Measurements from ENCODE around the gene EFNB3. TPM values are rescaled to one million over a fixed set of nuclear protein-coding genes. Genes with fewer than 3 reads are reported as not detected.

EFNB3 gene
- total RNA-seq, 2 donors from 2014 or later = not detected

GRCh38 chr17:7740481-7741001 is 35.5 kb downstream of the EFNB3 start:
- Mint-ChIP-seq H3K9me3 (no peaks in the 10 kb centered on the region), H3K36me3 (no peaks in the 10 kb centered on the region), H3K27ac (no peak overlapping the region)
- no peak for ATAC-seq
- no peak for DNase-seq (ENCODE audit: low spot score in 2 of 2)

- no peaks in the 10 kb centered on the region for H3K36me3 Mint-ChIP-seq
- no peaks in the 10 kb centered on the region for H3K9me3 Mint-ChIP-seq
- no peak for DNase-seq (ENCODE audit: low spot score in 2 of 2)
- no peak for ATAC-seq
- no peak overlapping the region for H3K27ac Mint-ChIP-seq
Measured at GRCh38 chr17:7742729-7743128, 37.7 kb downstream of the EFNB3 start.

- H3K9me3 Mint-ChIP-seq = no peaks in the 10 kb centered on the region
- ATAC-seq (no peak), DNase-seq (ENCODE audit: low spot score in 2 of 2) (no peak)
- H3K36me3 Mint-ChIP-seq = no peaks in the 10 kb centered on the region
- H3K27ac Mint-ChIP-seq = no peak overlapping the region
Measured at GRCh38 chr17:7744416-7744815, 39.4 kb downstream of the EFNB3 start.

- no peak overlapping the region for H3K27ac Mint-ChIP-seq
- DNase-seq (ENCODE audit: low spot score in 2 of 2) (no peak), ATAC-seq (no peak)
- no peaks in the 10 kb centered on the region for H3K9me3 Mint-ChIP-seq
- H3K36me3 Mint-ChIP-seq = no peaks in the 10 kb centered on the region
Measured at GRCh38 chr17:7745748-7746470, 40.9 kb downstream of the EFNB3 start.

- Mint-ChIP-seq H3K27ac (no peak overlapping the region), H3K9me3 (no peaks in the 10 kb centered on the region), H3K36me3 (no peaks in the 10 kb centered on the region)
- no peak for DNase-seq (ENCODE audit: low spot score in 2 of 2)
- ATAC-seq = no peak
Measured at GRCh38 chr17:7747635-7748071, 42.7 kb downstream of the EFNB3 start.

- H3K36me3 Mint-ChIP-seq = no peaks in the 10 kb centered on the region
- H3K27ac Mint-ChIP-seq = no peak overlapping the region
- H3K9me3 Mint-ChIP-seq = no peaks in the 10 kb centered on the region
- ATAC-seq = no peak
- no peak for DNase-seq (ENCODE audit: low spot score in 2 of 2)
Measured at GRCh38 chr17:7748076-7748775, 43.2 kb downstream of the EFNB3 start.

GRCh38 chr17:7750321-7750821 is 45.4 kb downstream of the EFNB3 start:
- Mint-ChIP-seq H3K9me3 (no peaks in the 10 kb centered on the region), H3K27ac (no peak overlapping the region), H3K36me3 (no peaks in the 10 kb centered on the region)
- ATAC-seq (no peak), DNase-seq (ENCODE audit: low spot score in 2 of 2) (no peak)

- Mint-ChIP-seq H3K36me3 (no peaks in the 10 kb centered on the region), H3K27ac (no peak overlapping the region), H3K9me3 (no peaks in the 10 kb centered on the region)
- DNase-seq (ENCODE audit: low spot score in 2 of 2) (no peak), ATAC-seq (no peak)
Measured at GRCh38 chr17:7754656-7755055, 49.7 kb downstream of the EFNB3 start.

- ATAC-seq (no peak), DNase-seq (ENCODE audit: low spot score in 2 of 2) (no peak)
- H3K36me3 Mint-ChIP-seq = no peaks in the 10 kb centered on the region
- no peak overlapping the region for H3K27ac Mint-ChIP-seq
- no peaks in the 10 kb centered on the region for H3K9me3 Mint-ChIP-seq
Measured at GRCh38 chr17:7755095-7755890, 50.3 kb downstream of the EFNB3 start.

- no peak for DNase-seq (ENCODE audit: low spot score in 2 of 2)
- no peaks in the 10 kb centered on the region for H3K36me3 Mint-ChIP-seq
Measured at GRCh38 chr17:7756968-7757367, 52.0 kb downstream of the EFNB3 start.

More at GRCh38 chr17:7756968-7757367, 52.0 kb downstream of the EFNB3 start:
- Mint-ChIP-seq H3K9me3 (no peaks in the 10 kb centered on the region), H3K27ac (no peak overlapping the region)
- ATAC-seq = no peak

Other genes with a start within 250 kb of the EFNB3 start
- 10 to 100 TPM; 21.8 to 26.5 TPM for gene ZBTB4, start 225.6 kb upstream of the EFNB3 start, total RNA-seq
- gene SLC35G6, start 223.8 kb upstream of the EFNB3 start, total RNA-seq = not detected
- 100 to 1,000 TPM; 280 to 333 TPM for gene POLR2A, start 220.8 kb upstream of the EFNB3 start, total RNA-seq
- gene TNFSF12, start 156.1 kb upstream of the EFNB3 start, total RNA-seq = 10 to 100 TPM; 16.4 to 18.9 TPM
- 1 to 10 TPM; 4.6 to 6.0 TPM for gene TNFSF13, start 146.5 kb upstream of the EFNB3 start, total RNA-seq
- gene SENP3, start 143.3 kb upstream of the EFNB3 start, total RNA-seq = 10 to 100 TPM; 42.9 to 46.3 TPM
- 10 to 100 TPM in 1 of 2 donors, 1 to 10 TPM in 1; 7.6 to 12.7 TPM for gene CD68, start 125.6 kb upstream of the EFNB3 start, total RNA-seq
- gene MPDU1, start 121.3 kb upstream of the EFNB3 start, total RNA-seq = 10 to 100 TPM; 52.1 to 60.6 TPM
- gene SOX15, start 115.1 kb upstream of the EFNB3 start, total RNA-seq = under 1 TPM; 0.23 to 0.93 TPM
- 10 to 100 TPM; 34.7 to 66.2 TPM for gene FXR2, start 90.3 kb upstream of the EFNB3 start, total RNA-seq
- gene SAT2, start 77.4 kb upstream of the EFNB3 start, total RNA-seq = 10 to 100 TPM; 24.4 to 49.6 TPM
- gene SHBG, start 75.1 kb upstream of the EFNB3 start, total RNA-seq = under 1 TPM in 1 of 2 donors, not detected in 1; 0.50 TPM
- gene ATP1B2, start 54.3 kb upstream of the EFNB3 start, total RNA-seq = under 1 TPM in 1 of 2 donors, not detected in 1; 0.25 TPM
- gene TP53, start 17.7 kb upstream of the EFNB3 start, total RNA-seq = 100 to 1,000 TPM in 1 of 2 donors, 10 to 100 TPM in 1; 78.4 to 147 TPM
- 10 to 100 TPM; 16.4 to 23.5 TPM for gene WRAP53, start 16.7 kb upstream of the EFNB3 start, total RNA-seq
- gene DNAH2, start 12.5 kb downstream of the EFNB3 start, total RNA-seq = under 1 TPM; 0.05 to 0.19 TPM
- 10 to 100 TPM; 34.9 to 41.2 TPM for gene KDM6B, start 129.0 kb downstream of the EFNB3 start, total RNA-seq
- gene TMEM88, start 149.9 kb downstream of the EFNB3 start, total RNA-seq = 1 to 10 TPM; 1.3 to 1.8 TPM
- 100 to 1,000 TPM in 1 of 2 donors, 10 to 100 TPM in 1; 91.4 to 103 TPM for gene NAA38, start 152.4 kb downstream of the EFNB3 start, total RNA-seq
- 10 to 100 TPM in 1 of 2 donors, 1 to 10 TPM in 1; 8.0 to 20.2 TPM for gene CYB5D1, start 152.8 kb downstream of the EFNB3 start, total RNA-seq
- 100 to 1,000 TPM; 182 to 212 TPM for gene CHD3, start 183.6 kb downstream of the EFNB3 start, total RNA-seq
- 1 to 10 TPM; 4.8 to 5.3 TPM for gene RNF227, start 211.1 kb downstream of the EFNB3 start, total RNA-seq
- 10 to 100 TPM in 1 of 2 donors, 1 to 10 TPM in 1; 5.4 to 10.9 TPM for gene KCNAB3, start 224.7 kb downstream of the EFNB3 start, total RNA-seq
- 100 to 1,000 TPM; 190 to 195 TPM for gene TRAPPC1, start 226.7 kb downstream of the EFNB3 start, total RNA-seq
- 100 to 1,000 TPM in 1 of 2 donors, 10 to 100 TPM in 1; 73.3 to 147 TPM for gene CNTROB, start 227.0 kb downstream of the EFNB3 start, total RNA-seq